Activated naive CD8-positive, alpha-beta T cell treated with anti-CD3 and anti-CD28 coated beads, Interleukin-2, amount 10 ng/mL, durations not matched to agents 7 days and 5 days (primary cell): Measurements from ENCODE around the gene ADAMTS6. TPM values are rescaled to one million over a fixed set of nuclear protein-coding genes. Genes with fewer than 3 reads are reported as not detected.

Experiments
- ATAC-seq: fragments of 150-1000 bp; cut with Tn5 transposase; one replicate; pipeline ENCODE4 v1.10.0; 2021; ENCODE audit warnings: low read depth, moderate library complexity
- POLR2A ChIA-PET: fragments of 350-600 bp; sonication (Branson Sonifier 250); formaldehyde crosslinking; loops from one replicate; lab custom pipeline; 2021; ENCODE audit warnings: antibody characterized with exemption; lab: Charles Lee
- DNase-seq: peaks from one replicate; pipeline ENCODE4 v3.0.0; 2021
- H3K27ac Mint-ChIP-seq: one replicate; pipeline ENCODE4 v1.8.0; 2022; ENCODE audit warnings: mild to moderate bottlenecking, mixed read lengths
- H3K27me3 Mint-ChIP-seq: one replicate; pipeline ENCODE4 v1.8.0; 2022; ENCODE audit warnings: mild to moderate bottlenecking, moderate library complexity, mixed read lengths
- H3K36me3 Mint-ChIP-seq: one replicate; pipeline ENCODE4 v1.8.0; 2021; ENCODE audit warnings: mild to moderate bottlenecking, mixed read lengths
- H3K4me1 Mint-ChIP-seq: one replicate; pipeline ENCODE4 v1.8.0; 2021; ENCODE audit warnings: mixed read lengths
- H3K4me3 Mint-ChIP-seq: one replicate; pipeline ENCODE4 v1.8.0; 2022; ENCODE audit warnings: mild to moderate bottlenecking, moderate library complexity, mixed read lengths
- H3K9me3 Mint-ChIP-seq: one replicate; pipeline ENCODE4 v1.8.0; 2021; ENCODE audit warnings: mixed read lengths
- total RNA-seq, 2 experiments: library from RNA; stranded (reverse); gene quantifications; one replicate each; pipeline ENCODE4 v1.2.3, GENCODE V29; 2021

ADAMTS6 gene
- total RNA-seq, 2 experiments from 2014 or later = 3.7 to 4.3 TPM

GRCh38 chr5:65446682-65447081 is 35.0 kb downstream of the ADAMTS6 start:
- no peak overlapping the region for H3K27ac Mint-ChIP-seq
- ATAC-seq (no peak), DNase-seq (no peak)
- no peaks in the 10 kb centered on the region for H3K36me3 Mint-ChIP-seq
- H3K27me3 Mint-ChIP-seq = peaks cover 2% of the 10 kb centered on the region
- no peaks in the 10 kb centered on the region for H3K4me1 Mint-ChIP-seq
- POLR2A ChIA-PET = no interaction called here
- H3K4me3 Mint-ChIP-seq = no peak overlapping the region
- no peaks in the 10 kb centered on the region for H3K9me3 Mint-ChIP-seq

- peaks cover under 1% of the 10 kb centered on the region for H3K9me3 Mint-ChIP-seq
- H3K36me3 Mint-ChIP-seq = peaks cover under 1% of the 10 kb centered on the region
- no peak for DNase-seq
- no peak overlapping the region for H3K27ac Mint-ChIP-seq
- POLR2A ChIA-PET = no interaction called here
- peaks cover 2% of the 10 kb centered on the region for H3K27me3 Mint-ChIP-seq
- no peak overlapping the region for H3K4me3 Mint-ChIP-seq
- ATAC-seq = no peak
- no peaks in the 10 kb centered on the region for H3K4me1 Mint-ChIP-seq
Observed at GRCh38 chr5:65441800-65442199, 39.9 kb downstream of the ADAMTS6 start.

DNA sequence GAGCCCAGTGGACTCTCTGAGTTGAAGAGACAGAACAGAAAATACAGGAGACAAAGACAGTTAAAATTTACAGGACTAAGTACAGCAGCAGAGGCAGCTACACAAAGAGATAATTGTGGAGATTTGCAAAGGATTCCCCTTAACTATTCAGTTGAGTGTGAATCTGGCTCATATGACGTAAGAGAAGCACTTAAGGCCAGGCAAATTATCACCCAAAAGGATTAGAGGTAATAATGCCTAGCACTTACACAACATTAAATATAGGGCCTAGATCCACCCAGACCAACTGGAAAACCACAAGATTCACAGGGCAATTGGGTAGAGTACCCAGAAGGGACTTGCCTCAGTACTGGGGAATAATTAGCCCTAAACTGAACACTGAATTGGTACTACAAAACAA is 41.3 kb downstream of the ADAMTS6 start:
- ATAC-seq (no peak), DNase-seq (no peak)
- POLR2A ChIA-PET = no interaction called here
- Mint-ChIP-seq H3K36me3 (peaks cover 1% of the 10 kb centered on the region), H3K27me3 (peaks cover 1% of the 10 kb centered on the region), H3K4me1 (no peaks in the 10 kb centered on the region), H3K9me3 (peaks cover 1% of the 10 kb centered on the region), H3K27ac (no peak overlapping the region), H3K4me3 (no peak overlapping the region)

DNA sequence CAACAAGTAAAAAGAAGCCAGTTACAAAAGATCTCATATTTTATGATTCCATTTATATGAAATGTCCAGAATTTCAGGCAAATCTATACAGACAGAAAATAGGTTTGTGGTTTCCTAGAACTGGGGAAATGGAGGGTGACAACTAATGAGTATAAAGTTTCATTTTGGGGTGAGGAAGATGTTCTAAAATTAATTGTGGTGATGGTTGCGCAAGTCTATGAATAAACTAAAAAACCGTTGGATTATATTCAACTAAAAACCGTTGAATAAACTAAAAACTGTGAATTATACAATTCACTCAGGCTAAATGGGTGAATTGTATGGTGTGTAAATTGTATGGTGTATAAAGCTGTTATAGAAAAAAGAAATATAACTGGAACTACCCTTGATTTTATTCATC is 47.6 kb downstream of the ADAMTS6 start:
- ATAC-seq (no peak), DNase-seq (no peak)
- Mint-ChIP-seq H3K27ac (no peak overlapping the region), H3K4me1 (no peaks in the 10 kb centered on the region), H3K27me3 (no peaks in the 10 kb centered on the region), H3K4me3 (no peak overlapping the region), H3K36me3 (peaks cover 1% of the 10 kb centered on the region), H3K9me3 (peaks cover 1% of the 10 kb centered on the region)
- POLR2A ChIA-PET = no interaction called here

GRCh38 chr5:65426656-65427055 is 55.1 kb downstream of the ADAMTS6 start:
- no peaks in the 10 kb centered on the region for H3K4me1 Mint-ChIP-seq
- POLR2A ChIA-PET = no interaction called here

GRCh38 chr5:65423623-65424022 is 58.1 kb downstream of the ADAMTS6 start:
- H3K4me3 Mint-ChIP-seq = no peak overlapping the region
- DNase-seq (no peak), ATAC-seq (no peak)
- H3K27me3 Mint-ChIP-seq = no peaks in the 10 kb centered on the region
- H3K36me3 Mint-ChIP-seq = peaks cover 9% of the 10 kb centered on the region
- H3K9me3 Mint-ChIP-seq = peaks cover 6% of the 10 kb centered on the region
- H3K4me1 Mint-ChIP-seq = no peaks in the 10 kb centered on the region
- POLR2A ChIA-PET = interaction anchor here (0.6 to 0.7 kb wide), 2 partner anchors 8 to 103 kb away, joined by 3 to 4 read pairs; no protein-coding TSS in a partner anchor
- H3K27ac Mint-ChIP-seq = no peak overlapping the region

More at GRCh38 chr5:65426656-65427055, 55.1 kb downstream of the ADAMTS6 start:
- H3K27ac Mint-ChIP-seq = no peak overlapping the region
- ATAC-seq (no peak), DNase-seq (no peak)
- H3K36me3 Mint-ChIP-seq = peaks cover 2% of the 10 kb centered on the region
- peaks cover 2% of the 10 kb centered on the region for H3K9me3 Mint-ChIP-seq
- no peaks in the 10 kb centered on the region for H3K27me3 Mint-ChIP-seq
- H3K4me3 Mint-ChIP-seq = no peak overlapping the region

DNA sequence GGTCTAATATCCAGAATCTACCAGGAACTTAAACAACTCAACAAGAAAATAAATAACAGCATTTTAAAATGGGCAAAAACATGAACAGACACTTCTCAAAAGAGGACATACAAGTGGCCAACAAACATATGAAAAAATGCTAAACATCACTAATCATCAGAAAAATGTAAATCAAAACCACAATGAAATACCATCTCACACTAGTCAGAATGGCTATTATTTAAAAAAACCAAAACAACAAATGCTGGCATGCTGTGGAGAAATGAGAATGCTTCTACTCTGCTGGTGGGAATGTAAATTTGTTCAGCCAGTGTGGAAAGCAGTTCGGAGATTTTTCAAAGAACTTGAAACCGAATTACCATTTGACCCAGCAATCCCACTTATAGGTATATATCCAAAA is 63.1 kb downstream of the ADAMTS6 start:
- H3K36me3 Mint-ChIP-seq = peaks cover 7% of the 10 kb centered on the region
- DNase-seq (no peak), ATAC-seq (no peak)
- H3K4me3 Mint-ChIP-seq = no peak overlapping the region
- H3K27ac Mint-ChIP-seq = no peak overlapping the region
- H3K9me3 Mint-ChIP-seq = peaks cover 11% of the 10 kb centered on the region
- H3K4me1 Mint-ChIP-seq = no peaks in the 10 kb centered on the region
- no peaks in the 10 kb centered on the region for H3K27me3 Mint-ChIP-seq
- POLR2A ChIA-PET = no interaction called here

GRCh38 chr5:65413822-65414221 is 67.9 kb downstream of the ADAMTS6 start:
- no peaks in the 10 kb centered on the region for H3K27me3 Mint-ChIP-seq

DNA sequence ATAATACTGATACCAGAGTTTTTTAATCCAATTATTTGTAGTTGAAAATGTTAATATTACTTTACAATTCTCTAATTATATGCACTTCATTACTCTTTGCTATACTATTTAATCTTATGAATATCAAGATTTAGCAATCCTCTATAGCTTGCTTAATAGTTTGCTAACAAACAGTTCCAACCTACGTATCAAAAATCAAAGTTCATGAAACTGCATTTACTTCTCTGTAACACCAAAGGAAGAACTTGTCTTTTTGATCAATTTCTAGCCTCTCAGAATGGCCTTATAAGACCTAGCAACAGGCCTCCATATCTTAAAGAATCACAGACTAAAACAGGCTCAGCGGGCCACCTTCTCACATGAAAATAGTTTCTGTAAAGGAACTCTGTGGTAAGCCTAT is 68.9 kb downstream of the ADAMTS6 start:
- no peak for ATAC-seq
- no peak for DNase-seq
- Mint-ChIP-seq H3K27me3 (no peaks in the 10 kb centered on the region), H3K9me3 (peaks cover 8% of the 10 kb centered on the region), H3K4me3 (no peak overlapping the region), H3K27ac (no peak overlapping the region), H3K36me3 (peaks cover 6% of the 10 kb centered on the region), H3K4me1 (no peaks in the 10 kb centered on the region)
- POLR2A ChIA-PET = no interaction called here

More at GRCh38 chr5:65413822-65414221, 67.9 kb downstream of the ADAMTS6 start:
- no peak for DNase-seq
- H3K36me3 Mint-ChIP-seq = peaks cover 2% of the 10 kb centered on the region
- H3K9me3 Mint-ChIP-seq = peaks cover 7% of the 10 kb centered on the region
- no peak for ATAC-seq
- H3K4me1 Mint-ChIP-seq = no peaks in the 10 kb centered on the region
- H3K4me3 Mint-ChIP-seq = no peak overlapping the region
- no peak overlapping the region for H3K27ac Mint-ChIP-seq
- POLR2A ChIA-PET = no interaction called here

DNA sequence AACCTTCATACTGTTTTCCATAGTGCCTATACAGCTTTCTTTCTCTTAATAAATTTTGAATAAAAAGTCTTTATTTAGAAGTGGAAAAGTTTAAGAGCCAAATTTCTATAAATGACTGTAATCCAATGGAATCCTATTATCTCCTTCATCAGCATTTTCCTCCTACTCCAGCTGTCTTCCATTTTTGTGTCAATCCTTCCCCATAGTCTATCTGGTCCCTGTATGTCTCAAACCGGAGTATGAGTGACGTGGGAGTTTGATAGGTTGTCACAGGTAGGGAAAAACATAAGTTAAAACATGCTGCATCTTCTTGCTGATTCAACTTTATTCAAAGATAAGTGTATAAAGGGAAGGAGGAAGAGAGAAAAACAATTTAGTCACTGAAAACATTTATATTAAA is 70.4 kb downstream of the ADAMTS6 start:
- no peak for ATAC-seq
- Mint-ChIP-seq H3K27me3 (no peaks in the 10 kb centered on the region), H3K9me3 (peaks cover 5% of the 10 kb centered on the region), H3K4me3 (no peak overlapping the region), H3K27ac (no peak overlapping the region), H3K4me1 (no peaks in the 10 kb centered on the region), H3K36me3 (peaks cover 8% of the 10 kb centered on the region)
- POLR2A ChIA-PET = no interaction called here
- DNase-seq = no peak

DNA sequence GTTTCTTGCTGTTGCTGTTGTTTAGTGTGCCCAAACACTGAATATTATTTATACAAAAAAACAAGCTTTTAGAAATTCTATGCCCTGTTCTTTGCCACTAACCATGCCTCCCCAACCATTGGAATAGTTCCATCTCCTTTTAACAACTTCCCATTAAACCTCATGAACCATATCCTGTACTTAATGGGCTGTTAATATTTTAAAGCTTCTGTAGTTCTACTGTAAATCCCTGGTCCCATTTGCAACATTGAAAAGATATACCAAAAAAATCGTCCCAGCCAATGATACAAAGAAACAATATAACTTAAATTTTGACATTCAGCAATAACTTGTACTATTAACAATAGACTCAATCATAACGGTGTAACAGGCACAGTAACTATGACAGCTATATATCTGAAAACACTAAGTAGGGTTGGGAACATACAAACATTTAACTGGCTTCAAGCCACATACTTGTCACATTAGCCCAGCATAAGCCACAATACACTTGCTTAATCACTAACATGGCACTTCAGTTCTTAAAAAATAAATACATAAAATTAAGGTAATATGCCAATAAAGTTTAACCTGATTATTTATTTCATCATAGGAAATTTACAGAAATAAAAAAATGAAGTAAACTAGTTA is 86.1 kb downstream of the ADAMTS6 start:
- H3K9me3 Mint-ChIP-seq = no peaks in the 10 kb centered on the region
- no peak overlapping the region for H3K27ac Mint-ChIP-seq
- no peak overlapping the region for H3K4me3 Mint-ChIP-seq
- H3K36me3 Mint-ChIP-seq = no peaks in the 10 kb centered on the region
- ATAC-seq (no peak), DNase-seq (no peak)
- POLR2A ChIA-PET = no interaction called here
- H3K27me3 Mint-ChIP-seq = peaks cover 2% of the 10 kb centered on the region
- no peaks in the 10 kb centered on the region for H3K4me1 Mint-ChIP-seq

- peaks cover 2% of the 10 kb centered on the region for H3K27me3 Mint-ChIP-seq
- H3K27ac Mint-ChIP-seq = no peak overlapping the region
- H3K36me3 Mint-ChIP-seq = no peaks in the 10 kb centered on the region
- DNase-seq = no peak
- no peak overlapping the region for H3K4me3 Mint-ChIP-seq
- ATAC-seq = no peak
- POLR2A ChIA-PET = no interaction called here
- no peaks in the 10 kb centered on the region for H3K9me3 Mint-ChIP-seq
- H3K4me1 Mint-ChIP-seq = no peaks in the 10 kb centered on the region
Observed at GRCh38 chr5:65394087-65394486, 87.6 kb downstream of the ADAMTS6 start.

GRCh38 chr5:65391591-65391990 is 90.1 kb downstream of the ADAMTS6 start:
- Mint-ChIP-seq H3K9me3 (no peaks in the 10 kb centered on the region), H3K4me3 (no peak overlapping the region), H3K4me1 (no peaks in the 10 kb centered on the region), H3K27ac (no peak overlapping the region), H3K27me3 (peaks cover 2% of the 10 kb centered on the region), H3K36me3 (no peaks in the 10 kb centered on the region)
- ATAC-seq (no peak), DNase-seq (no peak)
- POLR2A ChIA-PET = no interaction called here

DNA sequence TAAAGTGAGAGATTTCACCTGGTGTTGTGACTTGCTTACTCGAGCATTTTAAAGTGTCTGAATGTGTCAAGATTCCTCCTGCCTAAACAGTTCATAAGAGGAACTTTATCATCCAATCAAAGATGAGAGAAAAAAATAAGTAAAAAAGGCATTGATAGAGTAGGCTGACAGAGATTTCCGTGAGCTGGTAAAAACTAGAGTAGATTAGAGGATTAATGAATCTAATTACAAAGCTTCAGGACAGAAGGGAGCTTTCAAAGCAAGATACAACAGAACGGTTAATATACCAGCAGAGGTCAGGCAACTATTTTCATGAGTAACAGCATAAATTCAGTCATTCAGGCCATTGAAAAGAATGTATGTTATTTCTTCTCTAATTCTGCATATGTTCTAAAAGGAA is 91.5 kb downstream of the ADAMTS6 start:
- Mint-ChIP-seq H3K36me3 (no peaks in the 10 kb centered on the region), H3K4me1 (no peaks in the 10 kb centered on the region), H3K27me3 (no peaks in the 10 kb centered on the region), H3K4me3 (no peak overlapping the region), H3K27ac (no peak overlapping the region), H3K9me3 (no peaks in the 10 kb centered on the region)
- POLR2A ChIA-PET = no interaction called here
- no peak for DNase-seq
- no peak for ATAC-seq
